Activated naive CD8-positive, alpha-beta T cell treated with anti-CD3 and anti-CD28 coated beads, Interleukin-2, amount 50 U/mL, for 16 hours (primary cell): Measurements from ENCODE around the gene SYPL1.

Experiments used
- DNase-seq: peaks from one replicate; pipeline ENCODE4 v3.0.0-alpha.2; 2020; ENCODE audit warnings: low read depth, low spot score

SYPL1 gene

DNA sequence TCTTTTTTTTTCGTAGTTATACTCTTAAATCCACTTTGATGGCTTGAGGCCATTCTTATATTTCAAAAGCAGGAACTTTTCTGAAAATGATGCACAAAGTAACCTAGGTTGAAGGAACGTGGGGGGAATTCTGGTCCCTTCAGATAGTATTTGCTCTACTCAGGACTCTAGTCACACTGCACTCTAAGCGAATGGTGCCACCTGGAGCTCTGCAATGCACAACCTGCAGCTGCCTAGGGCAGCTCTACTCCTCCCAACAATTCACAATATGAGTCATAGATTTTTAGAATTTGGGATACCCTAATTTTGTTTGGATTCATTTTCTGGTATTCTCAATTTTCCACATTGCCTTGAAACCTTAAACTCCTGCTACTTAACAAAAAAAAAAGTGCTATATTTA lies 17.3 kb downstream of the SYPL1 start:
- DNase-seq, result no peak

DNA sequence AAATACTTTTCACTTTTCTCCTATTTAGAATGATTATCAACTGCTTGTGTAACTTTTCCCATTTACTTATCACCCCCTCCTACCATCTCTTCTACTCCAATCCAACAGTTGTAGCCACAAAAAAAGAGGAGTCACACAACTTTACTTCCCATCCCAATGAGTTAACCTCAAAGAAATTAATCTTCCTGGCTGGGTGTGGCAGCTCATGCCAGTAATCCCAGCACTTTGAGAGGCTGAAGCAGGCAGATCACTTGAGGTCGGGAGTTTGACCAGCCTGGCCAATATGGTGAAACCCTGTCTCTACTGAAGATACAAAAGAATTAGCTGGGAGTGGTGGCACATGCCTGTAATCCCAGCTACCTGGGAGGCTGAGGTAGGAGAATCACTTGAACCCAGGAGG lies 19.9 kb downstream of the SYPL1 start:
- no peak for DNase-seq

DNA sequence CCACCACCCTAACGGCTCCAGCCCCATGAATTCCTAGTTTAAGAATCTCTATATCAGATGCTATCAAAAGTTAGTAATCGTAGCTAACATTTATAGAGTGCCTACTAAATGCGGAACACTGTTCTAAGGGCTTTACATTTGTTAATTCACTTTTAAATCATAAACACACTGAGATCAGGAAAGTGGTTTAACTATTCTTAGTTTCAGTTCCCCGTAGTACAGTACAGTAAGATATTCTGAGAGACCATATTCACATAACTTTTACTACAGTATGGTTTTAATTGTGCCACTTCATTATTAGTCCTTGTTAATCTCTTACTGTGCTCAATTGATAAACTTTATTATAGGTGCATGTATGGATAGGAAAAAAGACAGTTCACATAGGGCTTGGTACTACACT lies 22.5 kb downstream of the SYPL1 start:
- no peak for DNase-seq

DNA sequence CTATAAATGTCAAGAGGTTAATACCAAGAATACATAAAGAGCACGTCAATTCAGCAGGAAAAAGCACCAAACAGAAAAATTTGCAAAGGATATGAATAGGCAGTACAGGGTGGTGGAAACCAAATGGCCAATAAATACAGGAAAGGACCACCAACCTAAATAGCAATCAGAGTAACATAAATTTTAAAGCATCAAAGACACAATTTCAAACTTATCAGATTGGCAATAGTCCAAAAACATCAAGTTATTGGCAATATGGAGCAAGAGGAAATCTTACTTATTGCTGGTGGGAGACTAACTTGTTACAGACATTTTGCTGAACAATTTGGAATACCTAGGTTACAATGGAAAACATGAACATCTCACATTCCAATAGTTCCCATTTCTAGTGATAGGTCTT lies 24.1 kb downstream of the SYPL1 start:
- DNase-seq, result no peak

DNA sequence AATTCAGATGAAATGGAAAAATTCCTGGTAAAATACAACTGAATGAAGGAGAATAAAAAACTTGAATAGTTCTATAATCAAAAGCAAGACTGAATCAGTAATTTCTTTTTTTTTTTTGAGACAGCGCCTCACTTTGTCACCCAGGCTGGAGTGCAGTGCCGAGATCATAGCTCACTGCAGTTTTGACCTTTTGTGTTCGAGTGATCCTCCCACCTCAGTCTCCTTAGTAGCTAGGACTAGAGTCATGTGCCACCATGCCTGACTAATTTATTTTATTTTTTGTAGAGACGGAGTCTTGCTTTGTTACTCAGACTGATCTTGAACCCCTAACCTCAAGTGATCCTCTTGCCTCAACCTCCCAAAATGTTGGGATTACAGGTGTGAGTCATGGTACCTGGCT lies 26.1 kb downstream of the SYPL1 start:
- DNase-seq, result no peak

DNA sequence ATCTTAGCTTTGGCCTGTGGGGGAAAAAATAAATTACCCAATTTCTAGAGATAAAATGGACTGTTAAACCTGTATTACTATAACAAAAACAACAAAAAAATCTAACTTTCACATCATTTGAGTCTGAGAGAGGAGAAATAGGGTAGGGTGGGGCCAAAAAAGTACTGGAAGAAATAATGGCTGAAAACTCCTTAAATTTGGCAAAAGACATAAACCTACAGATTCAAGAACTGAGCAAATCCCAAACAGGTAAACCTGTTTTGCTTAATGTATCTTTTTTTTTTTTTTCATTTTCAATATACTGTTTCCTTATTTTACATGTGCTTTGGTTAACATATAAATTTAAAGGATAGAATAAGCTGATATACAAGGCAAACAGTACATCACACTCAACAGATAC lies 27.1 kb downstream of the SYPL1 start:
- no peak for DNase-seq

DNA sequence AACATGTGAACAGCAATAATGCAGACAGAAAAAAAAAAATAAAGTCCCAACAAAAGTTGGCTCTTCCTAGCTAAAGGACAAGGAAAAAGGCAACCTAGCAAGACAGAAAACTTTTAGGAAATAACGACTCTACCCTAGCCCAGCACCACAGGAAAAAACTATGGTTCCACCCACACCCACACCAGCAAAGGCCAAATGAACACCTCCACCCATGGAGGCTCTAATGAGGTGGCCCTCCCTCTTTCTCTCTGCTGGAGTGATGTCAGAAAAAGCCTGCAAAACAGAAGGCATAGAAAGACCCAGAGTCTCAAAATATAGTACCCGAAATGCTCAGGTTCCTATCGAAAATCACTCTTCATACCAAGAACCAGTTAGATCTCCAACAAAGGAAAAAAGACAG lies 28.4 kb downstream of the SYPL1 start:
- no peak for DNase-seq

DNA sequence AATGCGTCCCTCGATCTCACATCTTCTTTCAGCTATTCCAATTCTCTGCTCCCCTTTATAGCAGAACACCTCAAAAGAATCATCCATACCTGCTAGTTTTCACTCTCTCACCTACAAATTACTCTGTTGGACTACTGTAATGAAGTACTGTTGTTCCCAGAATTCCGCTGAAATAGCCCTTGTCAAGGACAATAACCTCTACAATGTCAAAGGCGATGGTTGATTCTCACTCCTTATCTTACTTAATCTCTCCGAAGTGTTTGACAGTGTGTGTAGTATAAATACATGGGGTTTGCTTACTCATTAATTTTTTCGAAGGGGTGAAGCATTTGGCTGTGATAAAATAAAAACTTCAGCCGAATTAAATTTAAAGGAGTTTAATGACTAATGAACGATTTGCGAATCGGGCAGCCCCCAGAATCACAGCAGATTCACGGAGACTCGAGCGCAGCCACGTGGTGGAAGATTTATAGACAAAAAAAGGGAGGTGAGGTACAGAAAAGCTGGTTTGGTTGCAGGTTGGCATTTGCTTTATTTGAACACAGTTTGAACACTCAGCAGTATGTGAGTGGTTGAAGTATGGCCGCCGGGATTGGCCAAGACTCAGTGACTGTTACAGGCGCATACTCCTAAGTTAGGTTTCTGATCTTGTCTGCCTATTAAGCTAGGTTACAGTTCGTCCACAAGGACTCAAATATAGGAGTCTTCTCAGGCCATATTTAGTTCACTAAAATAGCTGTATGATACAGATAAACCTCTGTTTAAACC lies 29.8 kb downstream of the SYPL1 start:
- no peak for DNase-seq

DNA sequence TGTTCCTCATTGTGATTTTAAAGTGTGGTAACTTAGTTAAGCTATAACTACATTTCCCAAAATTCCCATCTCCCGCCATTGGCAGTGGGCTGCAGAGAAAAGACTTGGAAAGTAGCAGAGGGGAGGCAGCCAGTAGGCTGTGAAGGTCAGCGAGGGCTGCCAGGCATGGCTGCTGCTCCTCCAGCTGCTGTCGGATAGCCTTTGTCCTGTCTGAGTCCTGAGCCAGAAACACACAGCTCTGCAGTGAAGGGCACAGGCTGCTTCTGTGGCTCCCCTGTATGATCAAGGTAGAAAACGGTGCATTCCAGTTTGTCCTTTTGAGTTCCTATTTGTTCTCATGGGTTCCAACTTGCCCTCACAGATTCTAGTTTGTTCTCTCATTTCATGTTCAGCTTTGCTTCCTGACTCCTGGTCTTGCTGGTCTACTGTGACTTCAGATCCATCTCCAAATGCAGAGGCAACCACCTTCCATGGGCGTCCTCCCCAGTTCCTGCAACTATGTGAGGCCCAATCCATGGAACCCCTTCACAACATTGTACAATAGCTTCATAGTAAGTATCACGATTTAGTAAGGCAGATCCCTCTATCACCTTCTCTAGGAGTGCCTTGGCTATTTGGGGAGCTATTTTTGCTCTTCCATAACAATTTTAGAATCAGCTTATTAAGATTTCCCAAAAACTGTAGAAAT lies 31.7 kb downstream of the SYPL1 start:
- no peak for DNase-seq

DNA sequence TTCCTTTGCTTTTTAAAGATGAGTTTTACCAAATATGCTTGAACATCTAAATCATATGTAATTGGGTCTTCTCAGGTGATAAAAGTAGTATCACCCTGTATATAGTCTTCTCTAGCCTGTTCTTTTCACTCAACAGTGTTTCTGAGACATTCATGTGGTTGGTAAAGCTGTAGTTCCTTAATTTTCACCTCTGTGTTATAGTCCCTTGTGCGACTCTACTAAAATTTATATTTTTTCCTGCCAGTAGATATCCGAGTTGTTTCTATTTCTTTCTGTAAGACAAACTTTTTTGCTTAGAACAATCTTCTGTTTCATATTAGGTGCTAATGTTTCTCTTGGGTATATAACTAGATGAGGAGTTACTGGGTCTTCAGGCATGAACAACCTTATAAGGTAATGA lies 35.6 kb downstream of the SYPL1 start:
- DNase-seq, result no peak

DNA sequence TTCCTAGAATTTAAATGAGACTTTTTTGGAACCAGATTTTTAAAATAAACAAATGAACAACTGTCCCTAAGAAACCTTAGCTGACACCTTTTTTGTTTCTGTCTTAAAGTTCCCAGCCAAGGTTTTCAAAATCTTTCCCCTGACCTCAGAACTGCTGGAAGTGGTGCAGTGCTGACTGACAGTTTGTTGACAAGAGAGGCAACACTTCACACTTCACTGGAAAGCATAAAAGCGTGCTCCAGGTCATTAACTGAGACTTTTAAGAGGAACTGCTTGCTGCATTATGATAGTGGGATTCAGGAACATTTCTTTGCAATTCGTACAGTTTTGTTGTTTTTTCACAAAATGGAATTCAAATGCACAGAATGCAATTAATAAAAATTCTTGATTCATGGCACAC lies 36.2 kb downstream of the SYPL1 start:
- DNase-seq, result no peak

DNA sequence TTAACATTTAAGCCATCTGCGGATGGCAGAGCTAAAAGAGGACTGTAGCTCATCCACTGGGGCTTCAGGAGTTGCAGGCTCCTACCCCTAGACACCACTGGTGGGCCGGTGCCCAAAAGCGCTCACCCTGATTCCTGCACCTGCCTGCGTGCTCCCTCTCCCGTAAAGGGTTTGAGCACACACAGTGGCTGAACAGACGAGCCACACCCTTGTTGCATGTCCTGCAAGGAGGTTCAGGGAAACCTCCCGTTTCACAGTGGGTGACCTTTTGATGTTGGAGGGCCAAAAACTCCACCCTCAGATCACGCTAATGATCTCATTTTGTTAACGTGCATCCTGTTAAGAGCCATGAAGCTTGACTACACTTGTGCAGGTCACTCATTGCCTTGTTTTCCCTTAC lies 37.9 kb downstream of the SYPL1 start:
- DNase-seq, result no peak

DNA sequence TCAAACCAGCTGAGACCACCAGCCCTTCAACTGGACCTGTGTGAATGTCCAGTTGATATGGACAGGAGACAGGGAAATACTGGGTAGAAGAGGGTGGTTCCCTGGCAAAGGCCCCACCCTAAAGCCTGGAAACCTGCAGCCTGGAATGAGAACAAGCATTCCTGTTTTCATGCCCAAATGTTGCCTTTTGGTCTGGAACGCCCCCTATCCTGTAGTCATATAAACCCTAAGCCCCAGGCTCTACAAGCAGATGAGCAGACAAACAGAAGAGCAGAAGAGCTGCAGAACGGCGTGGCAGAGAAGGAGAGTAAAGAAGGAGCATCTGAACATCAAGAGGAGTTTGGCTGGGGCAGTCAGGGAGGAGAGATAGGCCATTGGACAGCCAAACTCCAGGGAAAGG lies 38.4 kb downstream of the SYPL1 start:
- no peak for DNase-seq

DNA sequence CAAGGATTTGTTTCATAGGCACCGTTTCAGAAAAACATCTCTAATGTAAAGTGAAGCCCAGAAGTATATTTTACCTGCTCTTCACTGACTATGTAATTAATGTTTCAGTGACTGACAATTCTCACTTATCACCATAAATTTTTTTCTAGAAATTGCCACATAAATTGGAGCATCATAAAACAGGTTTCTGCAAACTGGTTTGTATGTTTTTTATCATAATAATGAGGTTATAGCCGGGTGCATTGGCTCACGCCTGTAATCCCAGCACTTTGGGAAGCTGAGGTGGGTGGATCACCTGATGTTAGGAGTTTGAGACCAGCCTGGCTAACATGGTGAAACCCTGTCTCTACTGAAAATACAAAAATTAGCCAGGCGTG lies 39.4 kb downstream of the SYPL1 start:
- no peak for DNase-seq

DNA sequence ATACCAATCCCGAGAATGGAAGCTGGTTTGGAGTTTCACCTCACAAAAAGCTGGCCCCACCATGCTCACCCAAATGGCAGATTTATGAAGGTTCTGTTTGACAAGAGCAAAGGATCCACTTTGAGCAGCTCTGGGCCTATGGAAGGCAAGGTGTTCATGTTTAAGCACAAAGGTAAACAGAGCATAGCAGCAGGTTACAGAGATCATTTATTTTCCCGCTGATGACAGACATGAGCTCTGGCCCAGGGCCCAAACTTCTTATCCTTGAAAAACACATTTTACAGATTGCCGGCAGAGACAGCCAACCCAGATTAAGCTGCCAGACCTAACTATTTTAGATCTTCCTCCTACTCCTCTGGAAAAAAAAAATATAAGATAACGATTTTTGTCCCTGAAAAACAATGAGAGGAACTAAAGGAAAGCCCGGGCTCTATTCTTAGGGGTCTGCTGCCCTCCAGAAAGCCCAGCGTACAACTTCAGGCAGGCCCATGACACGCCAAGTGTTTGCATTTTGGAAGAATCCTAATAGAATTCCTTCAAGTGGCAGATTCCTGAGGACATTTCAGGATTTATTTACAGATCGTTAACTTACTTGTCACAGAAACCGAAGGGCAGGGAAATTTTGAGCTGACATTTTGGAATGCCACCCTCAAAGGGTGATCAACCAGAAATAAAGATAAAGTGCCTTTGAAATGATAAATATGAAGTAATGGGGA lies 40.0 kb downstream of the SYPL1 start:
- DNase-seq, result no peak

DNA sequence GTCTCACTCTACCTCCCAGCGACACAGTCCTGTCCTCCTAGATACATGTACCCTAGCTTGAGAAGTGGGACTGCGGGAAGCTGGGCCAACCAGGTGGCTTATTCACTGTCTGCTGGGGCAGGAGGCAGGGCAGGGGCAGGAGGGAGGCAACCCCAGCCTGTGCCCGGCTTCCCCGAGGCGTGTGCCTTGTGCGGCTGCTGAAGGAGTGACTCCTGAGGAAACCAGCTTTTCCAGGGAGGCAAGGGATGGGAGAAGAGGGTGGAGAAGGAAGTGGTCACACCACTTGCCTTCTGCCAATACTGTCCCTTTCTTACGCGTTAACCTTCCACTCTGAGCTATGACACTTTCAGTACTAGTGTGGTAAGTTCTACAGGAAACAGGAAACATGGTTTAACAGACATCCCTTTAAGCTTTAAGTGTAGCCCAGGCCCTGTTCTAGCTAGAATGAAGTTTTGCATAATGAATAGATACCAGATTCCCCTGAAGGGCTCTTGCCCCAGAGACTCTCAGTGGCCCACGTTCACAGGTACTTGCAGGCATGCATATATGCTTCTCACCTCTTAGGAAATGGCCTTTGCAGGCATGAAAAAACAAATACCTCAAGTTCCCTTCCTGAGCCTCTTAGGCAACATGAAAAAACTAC lies 40.6 kb downstream of the SYPL1 start:
- no peak for DNase-seq

DNA sequence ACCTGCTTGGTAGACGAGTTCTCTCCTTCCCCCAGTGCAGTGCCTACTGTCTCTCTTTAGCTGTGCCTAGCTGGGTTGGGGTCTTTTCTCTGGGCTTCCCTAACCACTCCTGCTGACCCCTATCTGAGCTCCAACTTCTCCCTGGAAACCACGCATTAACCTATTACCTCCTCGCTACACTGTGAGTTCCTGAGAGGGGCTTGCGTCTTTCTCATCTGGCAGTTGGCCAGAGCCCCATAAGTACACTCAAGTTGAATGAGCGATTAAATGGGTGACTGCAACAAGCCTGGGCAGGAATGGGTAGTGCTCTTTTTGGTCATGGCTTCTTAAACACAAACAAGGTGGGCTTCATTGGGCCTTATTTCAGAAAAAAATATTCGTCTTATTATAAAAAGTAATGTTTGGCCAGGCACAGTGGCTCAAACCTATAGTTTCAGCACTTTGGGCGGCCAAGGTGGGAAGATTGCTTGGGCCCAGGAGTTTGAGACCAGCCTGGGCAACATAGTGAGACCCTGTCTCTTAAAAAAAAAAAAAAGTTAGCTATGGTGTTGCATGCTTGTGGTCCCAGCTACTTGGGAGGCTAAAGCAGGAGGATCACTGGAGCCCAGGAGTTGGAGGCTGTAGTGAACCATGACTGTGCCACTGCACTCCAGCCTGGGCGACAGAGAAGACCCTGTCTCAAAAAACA lies 41.4 kb downstream of the SYPL1 start:
- no peak for DNase-seq

DNA sequence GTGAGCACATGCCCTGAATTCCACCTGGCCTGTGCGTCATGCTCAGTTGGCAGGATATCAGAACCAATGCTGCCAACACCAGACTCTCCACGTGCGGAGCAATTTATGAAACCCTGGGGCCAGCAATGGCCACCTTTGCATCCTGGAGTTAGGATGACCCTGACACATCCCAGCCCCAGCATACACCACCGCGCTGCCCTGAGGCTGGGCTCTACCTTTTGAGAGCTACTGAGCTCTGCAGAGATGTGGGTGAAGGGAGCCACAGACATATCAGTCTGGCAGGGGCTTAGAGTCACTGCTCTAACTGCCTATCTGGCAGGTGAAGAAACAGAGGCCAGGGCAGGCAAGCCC lies 41.9 kb downstream of the SYPL1 start:
- DNase-seq, result no peak

DNA sequence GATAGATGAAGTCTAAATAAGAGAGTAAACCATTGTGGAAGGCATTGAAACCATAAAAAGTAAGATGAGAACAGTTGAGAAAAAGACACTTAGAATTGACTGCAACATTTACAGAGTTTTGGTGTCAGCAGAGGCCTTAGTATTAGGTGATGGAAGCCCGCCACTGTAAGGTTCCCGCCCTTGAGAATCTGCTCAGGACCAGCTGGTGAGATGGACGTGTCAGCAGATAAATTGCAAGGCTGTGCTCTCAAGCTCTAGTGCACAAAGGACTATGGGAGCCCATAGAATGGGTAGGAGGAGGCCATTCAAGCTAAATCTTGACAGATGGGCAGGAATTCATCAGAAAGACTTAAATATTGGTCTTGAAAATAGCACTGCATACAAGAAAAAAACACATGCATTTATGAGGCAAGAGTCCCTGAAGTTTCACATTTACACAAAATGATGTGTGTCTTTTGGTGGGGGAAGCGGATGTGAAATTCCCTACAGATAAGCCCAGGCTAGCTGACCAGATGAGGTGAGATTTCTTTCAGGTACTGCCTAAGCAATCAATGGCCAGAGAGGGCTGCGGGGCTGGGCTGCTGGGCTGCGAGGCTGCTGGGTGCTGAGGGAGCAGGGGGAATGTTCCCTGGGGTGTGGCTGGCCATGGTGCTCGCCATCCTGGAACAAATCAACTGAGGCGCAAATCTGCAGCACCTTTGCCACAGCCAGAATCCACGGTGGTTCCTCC lies 42.5 kb downstream of the SYPL1 start:
- no peak for DNase-seq

DNA sequence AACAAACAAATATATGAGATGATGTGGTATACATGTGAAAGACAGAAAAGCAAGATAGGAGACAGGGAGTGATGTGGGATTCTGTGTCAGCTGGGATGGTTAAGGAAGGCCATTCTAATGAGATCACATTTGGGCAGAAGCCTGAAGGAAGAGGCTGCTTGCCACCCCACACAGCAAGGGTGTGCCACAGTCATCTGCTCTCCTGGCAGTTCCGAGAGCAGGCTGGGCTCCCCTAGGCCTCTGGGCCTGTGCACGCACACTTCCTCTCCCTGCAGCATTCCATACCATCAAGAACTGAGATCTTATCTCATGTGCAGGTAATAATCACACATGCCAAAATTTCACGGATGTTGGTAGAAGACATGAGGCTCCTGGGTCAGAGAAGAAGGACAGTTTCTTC lies 43.1 kb downstream of the SYPL1 start:
- DNase-seq, result no peak

DNA sequence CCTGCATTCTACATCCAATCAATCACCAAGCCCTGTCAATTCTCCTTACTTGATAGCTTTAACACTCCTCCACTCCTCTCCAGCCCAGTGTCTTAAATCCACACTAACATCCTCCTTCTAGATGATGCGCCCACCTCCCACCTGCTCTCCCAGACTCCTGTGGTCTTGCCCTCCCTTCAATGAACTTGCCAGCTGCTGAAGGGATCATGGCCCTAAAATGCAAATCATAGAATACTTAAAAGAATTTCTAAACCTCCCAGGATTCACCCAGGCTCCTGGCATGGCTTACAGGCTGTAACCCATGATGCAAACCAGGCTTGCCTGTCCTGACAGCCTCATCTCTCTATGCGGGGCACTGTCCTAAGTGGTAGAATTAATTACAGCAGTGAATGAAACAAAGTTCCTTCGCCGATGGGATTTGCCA lies 43.6 kb downstream of the SYPL1 start:
- DNase-seq, result no peak
